K562 (cell line): ENCODE measurements around the gene GPS2. TPM values are rescaled to one million over a fixed set of nuclear protein-coding genes. Genes with fewer than 3 reads are reported as not detected.

ENCODE experiments used
- ATAC-seq: fragments of 200-7000 bp; cut with Tn5 transposase; 3 replicates; pipeline ENCODE4 v1.9.1; 2020; ENCODE audit warnings: moderate library complexity
- BruUV-seq: library from RNA; stranded (reverse); fragments of 400-500 nt; replicated peaks from 2 replicates; lab custom pipeline; 2021; lab: Mats Ljungman, UMichigan
- CTCF ChIA-PET: fragments of 300-600 bp; formaldehyde crosslinking; extraction: SDS; loops from one replicate; lab custom pipeline; 2021; ENCODE audit warnings: low intra/inter-chr PET ratio; lab: Yijun Ruan, JAX
- POLR2A ChIA-PET: fragments of 300-600, 350-650 bp; sonication (Branson Sonifier 250); formaldehyde crosslinking; extraction: SDS; loops from one replicate; lab custom pipeline; 2021; ENCODE audit warnings: antibody characterized with exemption, inconsistent platforms; lab: Yijun Ruan, JAX
- DNase-seq, 4 experiments: peaks; one replicate each; pipeline versions ENCODE4 v3.0.0 to v3.0.0-alpha.2; 2011 to 2018; ENCODE audit warnings: low spot score in 3 of 4, mixed read lengths in 3 of 4; ENCODE audit errors: extremely low read depth in 1 of 4
- FAIRE-seq: peaks from 2 replicates; lab custom pipeline; 2011; peaks lifted over from hg19 to GRCh38; lab: Jason Lieb, UNC
- H2AFZ ChIP-seq: 2 replicates; pipeline ENCODE4 v1.6.0; 2011; ENCODE audit warnings: low read depth, low read length, control low read depth, inconsistent platforms
- H3K27ac ChIP-seq: fragments of 200-600 bp; 3 replicates; pipeline ENCODE4 v1.8.0; 2011; ENCODE audit warnings: low read depth, mild to moderate bottlenecking, control low read depth, inconsistent platforms, low read length, moderate library complexity, mixed read lengths; ENCODE audit errors: extremely low read depth
- H3K27me3 ChIP-seq, 2 experiments: fragments of 300-600 bp in 1 of 2; 2 replicates in 1 of 2; 3 replicates in 1 of 2; pipeline versions ENCODE4 v1.6.0 to v1.8.0; 2011; ENCODE audit warnings: inconsistent platforms in 2 of 2, low read length in 2 of 2, mild to moderate bottlenecking in 1 of 2, mixed read lengths in 1 of 2, moderate library complexity in 1 of 2; ENCODE audit not compliant: control insufficient read depth in 2 of 2, insufficient read depth in 2 of 2
- H3K36me3 ChIP-seq: fragments of 300-600 bp; 3 replicates; pipeline ENCODE4 v1.8.0; 2011; ENCODE audit warnings: mild to moderate bottlenecking, low read length, inconsistent platforms; ENCODE audit not compliant: control insufficient read depth, insufficient read depth
- H3K4me1 ChIP-seq, 2 experiments: fragments of 200-600 bp in 1 of 2; replicated peaks in 1 of 2; 2 replicates in 1 of 2; 3 replicates in 1 of 2; pipeline versions ENCODE4 v1.5.1 to v1.8.0; 2011; ENCODE audit warnings: inconsistent platforms in 2 of 2, low read length in 2 of 2, mild to moderate bottlenecking in 1 of 2, mixed read lengths in 1 of 2, moderate library complexity in 1 of 2; ENCODE audit not compliant: control insufficient read depth in 2 of 2, insufficient read depth in 2 of 2
- H3K4me2 ChIP-seq: 2 replicates; pipeline ENCODE4 v1.6.1; 2011; ENCODE audit warnings: low read length, control low read depth, inconsistent platforms, mixed read lengths; ENCODE audit not compliant: insufficient read depth
- H3K4me3 ChIP-seq: fragments of 200-600 bp; sonication (generic), shearing (Covaris generic); 2 replicates; pipeline ENCODE4 v1.5.1; 2016; ENCODE audit warnings: control low read depth, inconsistent platforms
- H3K79me2 ChIP-seq: fragments of 200-600 bp; 3 replicates; pipeline ENCODE4 v1.8.0; 2011; ENCODE audit warnings: low read length, inconsistent platforms; ENCODE audit not compliant: control insufficient read depth, insufficient read depth
- H3K9ac ChIP-seq, 2 experiments: 2 replicates each; pipeline versions ENCODE4 v1.6.0 to v1.6.1; 2011; ENCODE audit warnings: low read depth in 2 of 2, low read length in 2 of 2, control low read depth in 1 of 2, inconsistent platforms in 1 of 2, mild to moderate bottlenecking in 1 of 2, mixed read lengths in 1 of 2; ENCODE audit not compliant: insufficient read depth in 1 of 2
- H3K9me1 ChIP-seq: one replicate; pipeline ENCODE4 v1.6.0; 2011; ENCODE audit warnings: inconsistent platforms, mild to moderate bottlenecking, low read length, moderate library complexity; ENCODE audit not compliant: control insufficient read depth, insufficient read depth
- H3K9me3 ChIP-seq: replicated peaks from 2 replicates; pipeline ENCODE4 v1.5.1; 2011; ENCODE audit warnings: low read depth, low read length, inconsistent platforms; ENCODE audit not compliant: control insufficient read depth, insufficient read depth
- H4K20me1 ChIP-seq: replicated peaks from 2 replicates; pipeline ENCODE4 v1.6.1; 2011; ENCODE audit warnings: low read length, inconsistent platforms, mixed read lengths; ENCODE audit not compliant: control insufficient read depth, insufficient read depth
- DMBX1 ChIP-seq: fragments of 250-450 bp; sonication (Bioruptor Pico); IDR thresholded peaks from 2 replicates; pipeline ENCODE4 v1.8.0; 2022; ENCODE audit warnings: inconsistent platforms, mild to moderate bottlenecking, moderate library complexity, borderline replicate concordance
- FOS ChIP-seq: IDR thresholded peaks from 3 replicates; pipeline ENCODE4 v1.6.1; 2011; ENCODE audit not compliant: insufficient read length; ENCODE audit errors: extremely low read depth
- GABPB1 ChIP-seq: sonication (generic); formaldehyde crosslinking; IDR thresholded peaks from 2 replicates; pipeline ENCODE4 v1.8.0; 2022; ENCODE audit warnings: mild to moderate bottlenecking, missing genetic modification reagents
- HSF4 ChIP-seq: fragments of 250-450 bp; sonication (Bioruptor Pico); IDR thresholded peaks from 2 replicates; pipeline ENCODE4 v2.1.2; 2022; ENCODE audit warnings: mild to moderate bottlenecking, moderate library complexity, borderline replicate concordance
- MCM7 ChIP-seq, 2 experiments: fragments of 450-650 bp; IDR thresholded peaks; 2 replicates each; pipeline ENCODE4 v1.6.1; 2016 to 2018
- MECOM ChIP-seq: fragments of 250-450 bp; sonication (Bioruptor Pico); IDR thresholded peaks from 2 replicates; pipeline ENCODE4 v1.8.0; 2022; ENCODE audit warnings: inconsistent platforms
- MXI1 ChIP-seq: IDR thresholded peaks from 2 replicates; pipeline ENCODE4 v1.6.1; 2011; ENCODE audit warnings: low read depth, mild to moderate bottlenecking, improper control_type of control experiment, low read length
- TEAD1 ChIP-seq, 2 experiments: fragments of 450-650 bp in 1 of 2; sonication (generic) in 1 of 2; formaldehyde crosslinking; IDR thresholded peaks; 2 replicates each; pipeline versions ENCODE4 v1.4.0 to v1.8.0; 2020 to 2022; ENCODE audit warnings: mild to moderate bottlenecking in 2 of 2, missing genetic modification reagents in 1 of 2
- ZBTB49 ChIP-seq: sonication (generic); formaldehyde crosslinking; IDR thresholded peaks from 2 replicates; pipeline ENCODE4 v1.8.0; 2022; ENCODE audit warnings: missing genetic modification reagents, mild to moderate bottlenecking, borderline replicate concordance
- ZNF121 ChIP-seq: sonication (generic); formaldehyde crosslinking; conservative IDR thresholded peaks from 2 replicates; pipeline ENCODE4 v1.8.0; 2022; ENCODE audit warnings: missing genetic modification reagents
- ZNF146 ChIP-seq: IDR thresholded peaks from one replicate; pipeline ENCODE4 v1.6.1; 2018; ENCODE audit warnings: missing compliant biosample characterization; ENCODE audit not compliant: unreplicated experiment
- ZNF586 ChIP-seq: fragments of 450-650 bp; formaldehyde crosslinking; conservative IDR thresholded peaks from 2 replicates; pipeline ENCODE4 v1.4.0; 2020; ENCODE audit warnings: mild to moderate bottlenecking, moderate library complexity
- ZSCAN32 ChIP-seq: fragments of 450-650 bp; formaldehyde crosslinking; IDR thresholded peaks from 2 replicates; pipeline ENCODE4 v1.4.0; 2020; ENCODE audit warnings: mild to moderate bottlenecking, moderate library complexity
- WGBS: fragments of 100-300 bp; shearing (Covaris generic); methylation state at CpG from one replicate; pipeline ENCODE4 v1.1.6; 2016; ENCODE audit warnings: low coverage, mixed read lengths; ENCODE audit not compliant: insufficient coverage; ENCODE audit errors: missing lambda C conversion rate; 5-methylcytosine and 5-hydroxymethylcytosine counted together
- in situ Hi-C: fragments of 300-500 bp; cut with MboI; formaldehyde crosslinking; loops from 4 replicates; pipeline ENCODE4 v1.15.0; 2018; ENCODE audit warnings: inconsistent platforms, mixed read lengths
- intact Hi-C: fragments of 100-400 bp; cut with micrococcal nuclease; formaldehyde crosslinking; loops from 2 replicates; pipeline ENCODE4 v1.14.2; 2022
- polyA plus RNA-seq, 8 experiments: library from polyadenylated mRNA; depleted of rRNA in 4 of 8; stranded (reverse) in 5 of 8; unstranded in 3 of 8; fragments of >200 nt; fragmentation: Nextera tagmentation in 2 of 8; fragmentation: Illumina TruSeq in 1 of 8; extraction: Ambion mirVana in 2 of 8; extraction: Trizol in 1 of 8; gene quantifications; 2 replicates each; pipeline versions ENCODE4 v1.2.1 to v1.2.3, GENCODE V29; 2011 to 2014; ENCODE audit warnings: inconsistent platforms in 1 of 8, missing spikeins in 1 of 8
- total RNA-seq, 7 experiments: library from RNA; depleted of rRNA in 6 of 7; stranded (reverse); fragments of >200 nt in 6 of 7; fragmentation: Illumina TruSeq in 2 of 7; extraction: Trizol in 2 of 7; gene quantifications; 2 replicates each; pipeline versions ENCODE4 v1.2.1 to v1.2.3, GENCODE V29; 2011 to 2021; ENCODE audit warnings: low replicate concordance in 1 of 7
- TF ChIP-seq, protein P1 (sequence below): fragments of 450-650 bp; formaldehyde crosslinking; IDR thresholded peaks from 2 replicates; pipeline ENCODE4 v1.4.0; 2020; ENCODE audit warnings: mild to moderate bottlenecking, moderate library complexity

Gene GPS2
- total and polyA plus RNA-seq, 9 of the 15 experiments (the other 6 are each of a cell fraction or from before 2014, with no cell fraction given), result 18.3 to 75.7 (median 37.0) TPM

DNA sequence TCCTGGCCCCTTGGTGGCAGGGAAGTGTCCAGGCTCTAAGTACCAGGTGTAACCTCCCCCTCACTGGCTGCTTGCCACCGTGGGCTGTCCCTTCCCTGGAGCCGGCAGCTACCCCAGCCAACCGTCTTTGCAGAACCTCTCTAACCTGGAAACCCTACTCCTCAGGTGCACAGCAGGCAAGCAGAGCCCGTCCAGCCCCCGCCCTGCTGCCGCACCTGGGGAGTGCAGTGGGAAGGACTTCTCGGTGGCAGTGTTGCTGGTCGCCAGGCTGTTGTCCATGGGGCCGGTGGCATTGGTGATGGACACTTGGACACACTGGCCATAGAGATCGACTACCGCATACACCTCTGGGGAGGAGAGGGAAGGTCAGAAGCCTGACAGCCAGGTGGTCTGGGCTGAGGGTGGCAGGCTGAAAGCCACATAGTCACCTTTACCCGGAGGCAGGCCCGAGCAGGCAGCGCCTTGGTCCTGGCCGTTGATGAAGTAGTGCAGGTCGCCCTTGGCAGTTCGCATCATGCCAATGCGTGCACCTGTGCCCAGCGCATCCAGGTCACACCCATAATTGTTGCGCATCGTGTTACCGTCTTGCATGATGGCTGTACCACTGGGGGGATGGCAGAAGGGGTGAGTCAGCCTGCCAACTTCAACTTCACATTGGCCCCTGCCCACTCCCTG, 7.5 kb upstream of the GPS2 start:
- BruUV-seq, result no TSS peak
- in situ Hi-C loops (no loop called here), intact Hi-C loops (no loop called here)
- ATAC-seq, result no peak
- Histone ChIP-seq H3K4me2 (no peak overlapping the region), H3K9me3 (no peaks in the 10 kb centered on the region), H3K9me1 (no peaks in the 10 kb centered on the region), H3K4me1 (peaks cover 0 to 17% of the 10 kb centered on the region in 2 experiments; a peak in 2 of 5 replicates), H3K4me3 (no peak overlapping the region), H3K9ac (no peak overlapping the region; a peak in 1 of 4 replicates), H4K20me1 (no peaks in the 10 kb centered on the region), H3K79me2 (peaks cover 3% of the 10 kb centered on the region; the same call in 2 of the 3 replicates), H2AFZ (no peak overlapping the region), H3K27ac (no peak overlapping the region), H3K36me3 (peaks cover 81% of the 10 kb centered on the region; the same call in 2 of the 3 replicates), H3K27me3 (no peaks in the 10 kb centered on the region)
- ChIA-PET POLR2A (no interaction called here), CTCF (interaction anchor here (2.4 kb wide), 1 partner anchor 23 kb away, joined by 13 read pairs; no protein-coding TSS in a partner anchor)
- WGBS, result 97% methylated on average over 8 of the region's 22 CpGs
- no peak for TF ChIP-seq TEAD1 (CRISPR knock-in tag; IDR thresholded peaks at IDR 0.05)
- no peak for TF ChIP-seq DMBX1 (CRISPR knock-in tag)
- no peak for TF ChIP-seq FOS
- TF ChIP-seq MXI1, result no peak
- no peak for TF ChIP-seq GABPB1 (CRISPR knock-in tag)
- no peak for TF ChIP-seq ZBTB49 (CRISPR knock-in tag)
- no peak for TF ChIP-seq MCM7 (IDR thresholded peaks at IDR 0.05)
- no peak for TF ChIP-seq MECOM (CRISPR knock-in tag)
- TF ChIP-seq ZNF586 (CRISPR knock-in tag), result no peak
- no peak for TF ChIP-seq ZNF121 (CRISPR knock-in tag)
- TF ChIP-seq, protein P1, sequence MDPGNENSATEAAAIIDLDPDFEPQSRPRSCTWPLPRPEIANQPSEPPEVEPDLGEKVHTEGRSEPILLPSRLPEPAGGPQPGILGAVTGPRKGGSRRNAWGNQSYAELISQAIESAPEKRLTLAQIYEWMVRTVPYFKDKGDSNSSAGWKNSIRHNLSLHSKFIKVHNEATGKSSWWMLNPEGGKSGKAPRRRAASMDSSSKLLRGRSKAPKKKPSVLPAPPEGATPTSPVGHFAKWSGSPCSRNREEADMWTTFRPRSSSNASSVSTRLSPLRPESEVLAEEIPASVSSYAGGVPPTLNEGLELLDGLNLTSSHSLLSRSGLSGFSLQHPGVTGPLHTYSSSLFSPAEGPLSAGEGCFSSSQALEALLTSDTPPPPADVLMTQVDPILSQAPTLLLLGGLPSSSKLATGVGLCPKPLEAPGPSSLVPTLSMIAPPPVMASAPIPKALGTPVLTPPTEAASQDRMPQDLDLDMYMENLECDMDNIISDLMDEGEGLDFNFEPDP, result no peak
- TF ChIP-seq ZSCAN32 (CRISPR knock-in tag), result no peak
- no peak for TF ChIP-seq ZNF146 (CRISPR knock-in tag)
- no peak for TF ChIP-seq HSF4
- no peak for DNase-seq
- no peak for FAIRE-seq
